Fibroblast of lung (primary cell): ENCODE results near the gene EMC8.

Source experiments
- EZH2 ChIP-seq: IDR thresholded peaks from 2 replicates; pipeline ENCODE4 v1.5.1; 2012; ENCODE audit warnings: low read length, control low read depth, mild to moderate bottlenecking; ENCODE audit errors: missing control alignments
- TF ChIP-seq, protein P1 (sequence below), 2 donors: IDR thresholded peaks in 1 of 2; conservative IDR thresholded peaks in 1 of 2; 1 replicate in 1 of 2; 2 replicates in 1 of 2; pipeline ENCODE4 v1.5.1; 2011 to 2012; ENCODE audit warnings: low read length in 2 of 2, control low read depth in 1 of 2, inconsistent platforms in 1 of 2, low read depth in 1 of 2, mild to moderate bottlenecking in 1 of 2

DNA sequence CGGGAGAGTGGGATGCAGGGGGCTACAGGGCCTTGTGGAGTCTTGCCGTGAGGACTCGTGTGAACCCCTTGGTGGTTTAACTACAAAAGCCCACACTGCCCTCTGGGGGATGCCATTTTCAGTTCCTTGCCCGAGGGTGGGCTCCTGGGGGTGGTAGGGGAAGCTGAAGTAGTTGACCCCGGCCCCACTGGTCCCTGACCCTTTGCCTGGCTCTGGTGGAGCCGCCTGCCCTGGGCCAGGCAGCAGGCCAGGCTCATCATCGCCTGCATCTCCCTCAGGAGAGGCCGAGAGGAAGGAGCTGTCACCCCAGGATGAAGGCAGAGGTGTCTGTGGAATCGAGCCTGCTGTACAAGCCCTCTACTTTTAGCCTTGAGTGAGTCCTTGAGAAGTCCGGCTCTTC lies 10.3 kb upstream of the EMC8 start:
- TF ChIP-seq, protein P1, sequence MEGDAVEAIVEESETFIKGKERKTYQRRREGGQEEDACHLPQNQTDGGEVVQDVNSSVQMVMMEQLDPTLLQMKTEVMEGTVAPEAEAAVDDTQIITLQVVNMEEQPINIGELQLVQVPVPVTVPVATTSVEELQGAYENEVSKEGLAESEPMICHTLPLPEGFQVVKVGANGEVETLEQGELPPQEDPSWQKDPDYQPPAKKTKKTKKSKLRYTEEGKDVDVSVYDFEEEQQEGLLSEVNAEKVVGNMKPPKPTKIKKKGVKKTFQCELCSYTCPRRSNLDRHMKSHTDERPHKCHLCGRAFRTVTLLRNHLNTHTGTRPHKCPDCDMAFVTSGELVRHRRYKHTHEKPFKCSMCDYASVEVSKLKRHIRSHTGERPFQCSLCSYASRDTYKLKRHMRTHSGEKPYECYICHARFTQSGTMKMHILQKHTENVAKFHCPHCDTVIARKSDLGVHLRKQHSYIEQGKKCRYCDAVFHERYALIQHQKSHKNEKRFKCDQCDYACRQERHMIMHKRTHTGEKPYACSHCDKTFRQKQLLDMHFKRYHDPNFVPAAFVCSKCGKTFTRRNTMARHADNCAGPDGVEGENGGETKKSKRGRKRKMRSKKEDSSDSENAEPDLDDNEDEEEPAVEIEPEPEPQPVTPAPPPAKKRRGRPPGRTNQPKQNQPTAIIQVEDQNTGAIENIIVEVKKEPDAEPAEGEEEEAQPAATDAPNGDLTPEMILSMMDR (conservative IDR thresholded peaks at IDR 0.05 in 1 of 2, IDR thresholded peaks at IDR 0.05 in 1 of 2; ENCODE audit: low read depth in 1 of 2, low read length in 2 of 2): no peak
- TF ChIP-seq EZH2: no peak
